GM21723 (cell line): ENCODE measurements around the gene MYL4.
A peak's percentile ranks its signal among the peaks of the same experiment; 100 is the strongest.
"Not testable (repeated sequence)": the region's sequence is repeated elsewhere in the genome, so short reads cannot be mapped to it uniquely, and the experiment has no call there.

Source experiments
- ATAC-seq: cut with Tn5 transposase; IDR thresholded peaks from one replicate; pipeline ENCODE4 v1.9.1; 2021; ENCODE audit warnings: mild to moderate bottlenecking, moderate library complexity; ENCODE audit not compliant: unreplicated experiment

The MYL4 gene

DNA sequence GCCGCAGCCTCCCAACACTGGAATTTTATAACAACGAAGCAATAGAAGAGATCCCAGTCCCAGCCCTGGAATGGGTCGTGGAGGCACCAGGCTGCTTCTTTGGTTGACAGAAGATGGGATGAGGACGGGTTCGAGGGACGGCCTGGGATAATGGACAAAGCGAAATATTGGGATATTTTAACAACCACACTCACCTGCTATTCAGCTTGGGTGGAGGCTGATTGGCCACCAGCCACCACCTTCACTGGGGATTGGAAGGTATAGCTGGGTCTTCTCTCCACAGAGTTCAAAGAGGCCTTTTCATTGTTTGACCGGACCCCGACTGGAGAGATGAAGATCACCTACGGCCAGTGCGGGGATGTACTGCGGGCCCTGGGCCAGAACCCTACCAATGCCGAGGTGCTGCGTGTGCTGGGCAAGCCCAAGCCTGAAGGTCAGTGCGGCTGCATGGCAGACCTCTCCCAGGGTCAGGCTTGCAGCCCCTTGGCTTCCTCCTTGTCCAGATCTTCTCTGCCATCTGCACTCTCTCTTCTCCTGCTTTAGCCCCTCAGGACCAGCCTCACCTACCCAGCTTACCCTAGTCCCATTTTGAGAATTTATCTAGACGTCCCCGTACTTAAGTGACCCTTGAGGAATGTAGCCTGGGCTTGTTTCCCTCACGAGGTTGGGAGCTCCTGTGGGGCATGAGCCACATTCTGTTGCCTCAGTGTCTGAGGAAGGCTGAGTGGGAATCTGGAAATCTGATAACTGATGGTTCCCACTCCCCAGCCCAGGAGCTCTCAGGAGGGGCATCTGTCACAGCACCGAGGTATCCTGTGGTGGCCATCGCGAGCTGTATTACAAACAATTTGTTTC, 10.7 kb downstream of the MYL4 start:
- no peak for ATAC-seq

DNA sequence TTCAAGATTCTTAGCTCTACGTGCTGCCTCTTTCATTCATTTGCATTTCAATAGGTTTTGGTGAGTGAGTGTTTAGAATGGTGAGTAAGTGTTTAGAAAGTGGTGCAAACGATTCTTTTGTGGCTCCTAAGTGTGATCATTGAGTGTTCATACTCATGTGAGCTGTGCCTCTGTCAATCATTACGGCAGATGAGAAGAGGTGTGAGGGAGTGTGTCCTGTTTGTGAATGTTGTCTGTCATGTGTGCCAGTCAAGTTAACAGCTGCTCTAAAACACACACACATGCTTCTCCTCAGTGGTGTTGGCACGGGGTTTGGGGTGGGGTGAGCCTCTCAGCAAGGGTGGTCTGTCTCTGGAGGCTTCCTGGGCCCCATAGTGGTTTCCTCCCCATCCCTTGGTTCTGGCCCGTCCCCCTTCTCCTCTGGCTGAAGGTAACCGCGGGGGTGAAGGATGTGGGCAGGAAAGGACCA, 11.4 kb downstream of the MYL4 start:
- ATAC-seq = no peak

DNA sequence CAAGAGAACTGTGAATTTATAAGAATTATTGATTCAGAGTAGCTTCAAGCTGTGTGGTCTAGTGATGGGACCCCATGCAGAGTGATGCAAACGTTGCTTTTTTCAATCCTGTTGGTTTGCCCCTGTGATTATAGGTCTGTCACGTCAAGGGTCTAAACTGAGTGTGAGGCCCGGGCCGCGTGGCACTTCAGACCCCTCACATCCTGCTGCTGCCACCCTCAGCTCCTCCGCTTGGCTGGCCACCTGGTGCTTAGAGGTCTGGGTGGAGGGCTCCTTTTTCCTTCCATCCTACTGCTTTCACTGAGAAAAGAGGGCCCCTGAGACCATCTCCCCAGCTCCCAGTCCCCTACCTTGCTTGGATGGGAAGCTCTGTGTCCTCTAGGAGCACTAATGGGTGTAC, 12.0 kb downstream of the MYL4 start:
- no peak for ATAC-seq

DNA sequence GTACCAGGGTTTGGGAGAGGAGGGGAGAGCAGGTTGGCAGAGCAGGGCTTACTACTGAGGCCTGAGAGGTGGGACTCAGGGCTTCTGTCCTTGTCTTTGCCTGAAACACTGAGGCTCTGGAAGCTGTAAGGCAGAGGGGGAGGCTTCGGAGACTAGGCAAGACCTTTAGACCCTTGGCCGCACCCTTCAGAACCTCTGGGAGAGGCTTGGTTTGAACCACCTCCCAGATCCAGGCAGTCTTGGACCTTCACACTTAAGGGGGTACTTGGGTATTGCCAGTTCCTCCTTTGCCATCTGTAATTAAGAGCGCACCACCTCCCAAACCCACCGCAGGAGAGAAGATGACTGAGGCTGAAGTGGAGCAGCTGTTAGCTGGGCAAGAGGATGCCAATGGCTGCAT, 12.9 kb downstream of the MYL4 start:
- no peak for ATAC-seq

DNA sequence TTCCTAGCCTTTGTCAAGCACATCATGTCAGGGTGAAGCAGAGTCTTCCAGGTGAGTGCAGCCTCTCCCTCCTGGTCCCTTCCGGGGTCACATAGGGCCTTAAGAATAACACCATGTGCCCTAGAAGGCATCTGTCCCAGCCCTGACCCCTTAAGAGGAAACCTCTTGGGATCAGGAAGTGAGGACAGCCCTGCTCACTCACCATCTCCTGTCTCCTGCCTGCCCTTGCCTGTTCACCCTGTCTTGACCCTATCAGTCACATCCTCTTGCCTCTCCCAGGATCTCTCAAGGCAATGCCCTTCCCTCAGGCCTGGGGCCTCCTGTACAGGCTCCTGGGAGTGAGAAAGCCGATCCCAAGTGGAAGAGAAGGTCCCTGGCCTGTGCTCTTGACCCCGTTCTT, 13.9 kb downstream of the MYL4 start:
- ATAC-seq = no peak

DNA sequence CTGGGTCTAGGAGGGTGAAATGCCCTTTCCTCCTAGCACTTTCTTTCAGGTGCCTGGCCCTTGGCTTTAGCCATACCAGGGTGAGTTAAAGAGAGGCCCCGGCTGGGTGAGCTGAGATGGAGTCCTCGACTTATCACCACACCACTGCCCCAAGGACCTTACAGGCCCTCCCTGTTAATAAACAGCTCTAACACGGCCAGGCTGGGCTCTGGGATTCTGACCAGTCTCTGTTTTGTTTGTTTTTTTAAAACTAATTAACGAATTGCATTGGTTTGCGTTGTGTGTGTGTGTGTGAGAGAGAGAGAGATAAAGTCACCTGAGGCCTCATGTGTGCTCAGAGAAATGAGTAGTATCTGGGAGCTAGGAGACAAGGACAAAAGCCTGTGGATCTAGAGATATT, 14.3 kb downstream of the MYL4 start:
- ATAC-seq = no peak

DNA sequence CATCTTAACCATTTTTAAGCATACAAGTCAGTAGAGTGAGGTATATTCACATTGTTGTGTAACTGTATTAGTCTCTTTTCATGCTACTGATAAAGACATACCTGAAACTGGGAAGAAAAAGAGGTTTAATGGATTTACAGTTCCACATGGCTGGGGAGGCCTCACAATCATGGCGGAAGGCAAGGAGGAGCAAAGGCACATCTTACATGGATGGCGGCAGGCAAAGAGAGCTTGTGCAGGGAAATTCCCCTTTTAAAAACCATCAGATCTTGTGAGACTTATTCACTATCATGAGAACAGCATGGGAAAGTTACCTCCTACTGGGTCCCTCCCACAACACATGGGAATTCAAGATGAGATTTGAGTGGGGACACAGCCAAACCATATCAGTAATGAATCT, 14.9 kb downstream of the MYL4 start:
- ATAC-seq = not testable (repeated sequence)

DNA sequence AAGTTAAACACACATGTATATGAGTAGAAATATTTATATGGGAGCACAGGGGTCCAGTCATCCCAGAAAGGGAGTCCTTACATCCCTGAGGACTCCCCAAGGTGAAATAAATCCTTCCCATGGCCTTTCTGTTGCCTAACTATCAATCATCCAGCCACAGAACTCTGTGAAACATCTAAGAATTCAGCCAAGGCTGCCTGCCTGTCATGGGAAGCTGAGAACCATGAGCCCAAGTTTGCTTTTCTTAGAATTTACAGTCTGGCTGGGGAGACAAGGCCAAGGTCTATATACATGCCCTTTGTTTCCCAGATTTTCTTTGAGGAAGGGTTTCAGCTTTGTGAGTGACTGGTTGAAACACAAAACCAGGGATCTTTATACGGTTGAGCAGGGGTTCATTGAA, 15.8 kb downstream of the MYL4 start:
- no peak for ATAC-seq

DNA sequence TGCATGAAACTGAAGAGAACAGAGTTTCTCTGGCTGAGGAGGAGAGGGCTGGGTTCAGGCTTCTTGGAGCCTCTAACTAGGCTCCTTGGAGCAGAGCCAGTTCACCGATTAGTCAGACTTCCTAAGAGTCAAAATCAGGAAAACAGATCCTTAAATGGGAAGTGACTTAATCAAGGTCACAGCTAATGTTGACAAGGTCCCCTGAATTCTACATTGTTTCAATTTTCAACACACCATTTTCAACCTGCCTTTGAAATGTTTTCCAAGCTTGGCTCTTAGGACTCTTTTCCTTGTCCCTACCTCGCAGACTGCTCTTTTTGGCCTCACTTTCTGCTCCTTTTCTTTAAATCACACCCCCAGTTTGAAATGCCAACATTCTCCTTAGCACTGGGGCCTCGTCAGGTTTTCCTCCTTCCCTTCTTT, 16.3 kb downstream of the MYL4 start:
- no peak for ATAC-seq

DNA sequence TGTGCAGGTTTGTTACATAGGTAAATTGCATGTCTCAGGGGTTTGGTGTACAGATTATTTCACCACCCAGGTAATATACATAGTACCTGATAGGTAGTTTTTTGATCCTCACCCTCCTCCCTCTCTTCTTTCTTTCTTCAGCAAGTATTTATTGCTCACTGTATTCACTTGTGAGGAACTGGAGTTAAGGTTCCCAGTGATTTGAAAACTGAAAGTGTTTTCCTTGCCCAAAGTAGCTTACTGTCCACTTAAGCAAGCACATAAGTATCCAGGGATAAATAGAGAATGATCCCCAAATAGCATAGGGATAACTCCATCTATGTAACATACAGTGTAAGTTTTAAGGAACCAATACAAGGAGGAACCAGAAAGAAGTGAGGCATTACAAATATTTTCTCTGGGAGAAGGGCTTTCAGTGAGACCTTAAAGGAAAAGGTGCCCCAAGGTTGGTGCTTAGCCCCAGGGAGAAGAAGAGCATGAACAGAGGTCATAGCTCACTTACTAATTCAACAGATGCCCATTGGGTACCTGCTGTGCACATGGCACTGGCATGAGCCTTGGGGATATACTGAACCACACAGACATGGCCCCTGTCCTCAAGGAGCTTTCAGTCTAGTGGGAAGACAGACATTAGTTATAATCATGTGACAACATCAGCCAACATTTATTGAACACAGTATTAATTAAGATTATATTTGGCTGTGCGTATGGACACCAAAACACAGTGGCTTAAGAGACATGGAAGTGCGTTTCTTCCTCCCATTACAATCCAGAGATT, 17.0 kb downstream of the MYL4 start:
- no peak for ATAC-seq

DNA sequence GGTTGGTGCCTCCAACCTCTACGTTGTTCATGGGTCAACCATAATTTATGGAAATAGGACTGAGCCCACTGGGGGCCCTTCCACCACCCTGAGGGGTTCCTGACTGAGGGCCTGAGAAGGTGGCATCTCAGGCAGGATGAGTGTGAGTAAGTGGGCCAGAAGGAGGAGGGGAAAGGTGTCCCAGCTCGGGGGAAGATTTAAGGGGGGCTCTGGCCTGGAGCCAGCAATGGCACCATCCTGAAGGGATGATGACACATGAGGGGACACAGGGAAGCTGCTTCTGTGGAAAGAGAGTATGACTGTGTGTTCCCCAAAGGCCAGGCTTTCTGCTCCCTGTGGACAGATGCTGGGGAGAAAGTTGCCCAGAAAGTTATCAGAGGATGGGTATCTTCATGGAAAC, 18.7 kb downstream of the MYL4 start:
- ATAC-seq = no peak

DNA sequence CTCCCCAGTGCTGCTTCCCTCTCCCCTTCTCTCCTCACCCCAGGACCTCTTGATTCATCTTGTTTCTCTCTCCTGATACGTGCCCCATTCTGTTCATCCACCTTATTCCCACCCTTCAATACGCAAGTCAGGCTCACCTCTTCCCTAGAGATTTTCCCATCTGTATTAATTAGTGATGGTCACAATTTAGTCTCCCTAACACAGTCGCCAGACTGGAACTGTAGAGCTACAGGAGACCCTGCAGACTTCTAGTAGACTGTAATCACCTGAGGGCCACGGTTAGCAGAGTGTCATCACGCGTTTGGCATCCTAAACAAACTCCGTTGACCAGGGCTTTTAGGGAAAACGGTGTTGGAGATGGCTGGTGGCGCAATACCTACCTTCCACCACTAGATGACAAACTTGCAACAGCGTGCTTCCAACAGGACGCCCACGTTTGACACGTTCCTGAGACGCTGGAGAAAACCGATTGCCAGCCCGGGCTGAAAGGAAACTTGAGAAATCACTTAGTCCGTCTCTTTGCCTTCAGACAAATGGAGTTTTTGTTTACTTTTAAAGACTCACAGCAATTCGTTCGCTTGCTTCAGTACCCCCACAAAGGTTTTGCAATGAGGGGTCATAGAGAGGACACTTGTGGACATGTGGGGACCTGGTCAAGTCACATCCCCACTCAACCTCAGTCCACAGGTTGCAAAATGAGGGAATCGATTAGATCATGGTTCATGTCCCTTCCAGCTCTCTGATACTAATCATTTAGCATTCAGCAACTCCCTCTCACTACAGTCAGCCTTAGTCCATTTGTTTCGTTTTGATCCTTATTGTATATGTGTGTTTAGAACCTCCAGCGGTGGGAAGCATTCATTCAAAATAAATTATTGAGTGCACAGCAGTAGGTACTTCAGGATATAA, 20.6 kb downstream of the MYL4 start:
- ATAC-seq = peak; percentile 78

DNA sequence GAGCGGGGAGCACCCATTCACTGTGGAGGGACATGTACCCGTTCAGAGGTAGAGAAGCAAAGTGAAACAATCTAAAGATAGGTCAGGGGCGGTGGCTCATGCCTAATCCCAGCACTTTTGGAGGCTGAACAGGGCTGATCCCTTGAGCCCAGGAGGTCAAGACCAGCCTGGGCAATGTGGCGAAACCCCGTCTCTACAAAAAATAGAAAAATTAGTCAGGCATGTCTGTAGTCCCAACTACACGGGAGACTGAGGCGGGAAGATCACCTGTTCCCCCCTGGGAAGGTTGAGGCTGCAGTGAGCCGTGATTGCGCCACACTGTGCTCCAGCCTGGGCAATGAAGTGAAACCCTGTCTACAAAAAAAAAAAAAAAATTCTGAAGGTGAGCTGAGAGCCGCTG, 21.7 kb downstream of the MYL4 start:
- ATAC-seq = no peak

DNA sequence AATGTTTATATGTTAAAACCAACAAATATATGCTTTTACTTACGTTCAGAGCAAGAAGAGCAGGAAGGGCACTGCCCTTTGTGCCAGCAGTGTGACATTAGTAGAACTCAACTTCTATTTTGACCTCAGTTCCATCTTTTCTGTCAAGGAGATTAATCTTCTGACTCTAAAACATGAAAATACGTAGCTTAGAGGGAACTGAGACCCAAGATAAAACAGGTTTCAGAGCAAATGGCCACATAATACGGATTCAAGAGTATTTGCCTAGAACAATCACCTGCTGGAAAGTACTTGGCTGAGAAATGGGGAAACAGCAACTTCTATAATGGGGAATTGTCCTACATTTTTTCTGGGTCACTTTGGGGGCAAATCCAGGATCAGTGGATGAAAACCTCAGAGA, 22.2 kb downstream of the MYL4 start:
- no peak for ATAC-seq

DNA sequence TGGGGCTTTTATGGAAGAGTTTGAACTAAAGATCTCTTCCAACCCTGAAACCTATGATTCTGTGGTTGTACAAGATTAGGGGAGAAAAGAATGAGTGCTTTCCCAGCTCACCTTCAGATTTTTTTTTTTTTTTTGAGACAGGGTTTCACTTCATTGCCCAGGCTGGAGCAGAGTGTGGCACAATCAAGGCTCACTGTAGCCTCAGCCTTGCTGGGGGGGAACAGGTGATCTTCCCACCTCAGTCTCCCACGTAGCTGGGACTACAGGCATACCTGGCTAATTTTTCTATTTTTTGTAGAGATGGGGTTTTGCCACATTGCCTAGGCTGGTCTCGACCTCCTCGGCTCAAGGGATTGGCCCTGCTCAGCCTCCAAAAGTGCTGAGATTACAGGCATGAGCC, 22.7 kb downstream of the MYL4 start:
- ATAC-seq = no peak

DNA sequence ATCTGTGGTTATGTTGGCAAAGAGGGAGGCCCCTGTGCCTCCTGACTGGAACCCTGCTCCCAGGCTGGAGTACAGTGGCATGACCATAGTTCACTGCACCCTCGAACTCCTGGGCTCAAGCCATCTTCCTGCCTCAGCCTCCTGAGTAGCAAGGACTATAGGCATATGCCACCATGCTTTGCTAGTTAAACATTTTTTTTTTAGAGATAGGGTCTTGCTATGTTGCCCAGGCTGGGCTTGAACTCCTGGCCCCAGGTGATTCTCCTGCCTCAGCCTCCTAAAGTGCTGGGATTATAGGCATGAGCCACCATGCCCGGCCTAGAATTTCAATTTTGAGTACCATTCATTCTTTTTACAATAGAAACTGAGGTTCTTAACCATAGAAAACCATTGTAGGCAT, 23.3 kb downstream of the MYL4 start:
- ATAC-seq = no peak

DNA sequence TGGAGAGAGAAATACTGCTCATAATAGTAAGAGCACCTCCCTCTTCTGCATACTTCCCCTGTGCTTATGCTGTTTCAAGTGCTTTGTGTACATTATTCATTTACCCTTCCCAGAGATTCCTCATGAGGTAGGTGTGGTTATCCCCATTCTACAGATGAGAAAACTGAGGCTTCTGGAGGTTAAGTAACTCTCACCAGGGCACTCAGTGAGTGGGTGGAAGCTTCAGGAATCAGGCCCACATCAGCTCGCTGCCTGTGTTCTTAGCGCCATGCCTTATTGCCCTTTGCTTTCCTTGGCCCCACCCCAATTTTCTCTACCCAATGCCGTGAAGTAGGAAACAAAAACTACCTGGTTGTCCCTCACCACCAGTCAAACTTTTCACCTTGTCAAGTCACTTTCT, 26.4 kb downstream of the MYL4 start:
- no peak for ATAC-seq

DNA sequence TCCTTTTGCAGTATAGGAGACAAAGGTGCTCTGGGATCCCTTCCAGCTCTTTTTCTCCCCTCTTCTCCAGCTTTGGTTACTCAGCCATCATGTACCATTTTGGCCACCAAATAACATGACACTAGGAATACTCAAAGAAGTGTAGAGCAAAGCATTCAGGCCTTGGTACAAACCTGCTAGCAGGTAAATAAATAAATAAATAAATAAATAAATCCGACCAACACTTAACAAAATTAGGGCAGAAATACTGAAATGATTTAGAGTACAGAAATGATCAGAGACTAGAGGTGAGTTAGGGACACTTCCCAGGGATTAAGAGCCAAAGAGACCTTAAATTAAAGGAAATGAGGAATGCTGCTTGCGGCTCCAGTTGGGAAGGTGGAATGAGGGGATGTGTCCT, 26.8 kb downstream of the MYL4 start:
- no peak for ATAC-seq

DNA sequence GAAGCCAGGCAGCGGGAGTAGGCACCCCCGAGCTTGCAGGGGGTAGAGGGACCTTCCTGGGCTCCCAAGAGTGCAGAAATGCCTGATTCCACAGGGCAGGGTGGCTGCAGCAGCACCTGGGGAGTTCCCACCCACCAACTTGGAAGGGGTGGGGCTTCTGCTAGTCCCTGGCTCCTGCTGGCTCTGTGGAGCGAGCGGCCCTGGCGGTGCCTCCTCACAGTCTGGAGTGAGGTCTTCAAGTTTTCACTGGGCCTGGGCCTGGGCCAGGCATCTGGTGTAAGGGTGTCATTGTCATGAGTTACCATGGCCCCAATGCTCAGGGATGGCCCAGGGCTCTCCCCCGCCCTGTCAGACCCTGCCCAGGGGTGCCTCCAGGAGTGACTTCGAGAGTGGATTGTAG, 28.7 kb downstream of the MYL4 start:
- ATAC-seq = no peak

DNA sequence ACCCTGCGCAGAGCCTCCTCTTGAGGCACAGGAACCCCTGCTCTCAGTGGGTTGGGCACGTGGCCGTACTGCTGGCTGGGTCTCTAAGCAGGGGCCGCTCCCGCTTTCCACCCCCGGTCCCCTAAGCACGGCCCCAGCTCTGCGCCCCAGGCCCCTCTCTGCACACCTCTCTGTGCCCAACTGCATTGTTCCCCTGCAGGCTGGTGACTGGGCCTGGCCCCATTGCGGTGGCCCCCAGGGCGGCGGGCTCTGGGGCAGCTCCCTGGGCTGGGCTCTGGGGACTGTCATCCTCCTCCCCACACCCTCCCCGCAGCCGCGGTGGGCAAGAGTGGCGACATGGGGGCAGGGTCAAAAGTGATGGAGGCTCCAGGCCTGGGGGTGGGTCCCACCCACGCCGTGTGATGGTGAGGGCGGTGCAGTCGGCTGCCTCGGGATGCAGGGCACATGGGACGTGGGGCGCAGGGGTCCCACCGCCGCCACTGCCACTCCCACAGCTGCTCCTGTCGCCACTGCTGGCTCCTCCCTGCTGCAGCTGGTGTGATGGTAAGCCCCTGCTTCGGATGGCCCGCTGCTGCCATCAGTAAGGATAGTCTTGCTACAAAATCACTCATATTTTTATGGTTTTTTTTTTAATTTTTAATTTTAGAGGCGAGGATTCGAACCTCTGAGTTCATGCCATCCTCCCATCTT, 29.3 kb downstream of the MYL4 start:
- ATAC-seq = no peak

DNA sequence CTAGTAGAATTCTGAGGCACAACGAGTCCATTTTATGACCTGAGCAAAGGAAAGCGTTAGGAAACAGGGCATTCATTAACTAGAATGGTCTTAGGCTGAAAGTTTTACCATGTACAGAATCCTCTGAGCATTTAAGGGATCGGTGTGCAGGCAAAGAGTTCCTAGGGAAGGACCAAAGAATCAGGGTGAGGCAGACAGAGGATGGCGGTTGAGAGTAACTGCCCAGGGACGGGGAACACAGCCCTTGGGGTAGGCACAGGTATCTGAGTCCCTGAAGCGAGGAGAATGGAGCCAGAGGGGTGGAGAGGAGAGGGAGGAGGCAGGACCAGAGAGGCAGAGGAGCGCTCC, 30.4 kb downstream of the MYL4 start:
- ATAC-seq = no peak
